Measurements from ENCODE around the gene CHIC1.
"Not testable (repeated sequence)": the region's sequence is repeated elsewhere in the genome, so short reads cannot be mapped to it uniquely, and the experiment has no call there.

Gene CHIC1

GRCh38 chrX:73562984-73563737 is at the start of gene CHIC1:
TSS of gene CHIC1 (plus strand) at chrX:73563197. CDS start at chrX:73563285, 88 bp downstream.
- DNase-seq (ENCODE audit: low spot score) = peak; percentile 81

DNA sequence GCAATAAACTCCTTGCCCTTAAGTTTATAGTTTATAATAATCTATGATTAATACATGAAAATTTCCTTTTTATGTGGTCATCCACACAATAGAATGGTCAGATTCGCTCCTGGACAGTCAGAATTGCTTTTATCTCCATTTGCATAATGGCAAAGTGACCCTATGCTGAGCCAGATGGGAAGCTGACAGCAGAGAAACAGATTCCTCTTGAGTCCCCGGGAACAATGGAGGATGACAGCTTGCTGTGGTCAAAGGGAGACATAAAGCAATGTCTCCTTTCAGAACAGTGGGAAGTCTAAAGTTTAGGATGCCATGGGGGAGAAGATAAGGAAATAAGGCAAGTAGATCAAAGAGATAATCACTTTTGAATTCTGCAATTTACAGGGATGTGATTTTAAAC is 40.2 kb upstream of the CHIC1 start:
- DNase-seq (ENCODE audit: low spot score) = not testable (repeated sequence)

DNA sequence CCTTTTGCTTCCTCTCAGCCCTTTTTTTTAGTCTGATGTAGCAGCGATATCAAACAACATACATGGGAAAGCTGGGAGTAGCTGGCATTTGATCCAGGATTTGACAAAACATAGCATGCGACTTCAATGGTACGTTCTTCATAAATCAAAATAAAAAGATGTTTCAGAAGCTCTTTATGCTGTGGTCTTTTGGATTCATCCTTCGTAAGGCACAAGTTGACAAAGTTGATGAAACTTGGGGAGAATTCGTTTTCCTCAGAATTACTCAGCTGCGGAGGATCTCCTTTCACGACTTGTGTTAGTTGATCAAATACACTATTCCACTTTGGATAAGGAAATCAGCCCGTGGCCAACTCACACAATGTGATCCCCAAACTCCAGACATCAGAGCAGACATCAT is 38.1 kb upstream of the CHIC1 start:
- no peak for DNase-seq (ENCODE audit: low spot score)

DNA sequence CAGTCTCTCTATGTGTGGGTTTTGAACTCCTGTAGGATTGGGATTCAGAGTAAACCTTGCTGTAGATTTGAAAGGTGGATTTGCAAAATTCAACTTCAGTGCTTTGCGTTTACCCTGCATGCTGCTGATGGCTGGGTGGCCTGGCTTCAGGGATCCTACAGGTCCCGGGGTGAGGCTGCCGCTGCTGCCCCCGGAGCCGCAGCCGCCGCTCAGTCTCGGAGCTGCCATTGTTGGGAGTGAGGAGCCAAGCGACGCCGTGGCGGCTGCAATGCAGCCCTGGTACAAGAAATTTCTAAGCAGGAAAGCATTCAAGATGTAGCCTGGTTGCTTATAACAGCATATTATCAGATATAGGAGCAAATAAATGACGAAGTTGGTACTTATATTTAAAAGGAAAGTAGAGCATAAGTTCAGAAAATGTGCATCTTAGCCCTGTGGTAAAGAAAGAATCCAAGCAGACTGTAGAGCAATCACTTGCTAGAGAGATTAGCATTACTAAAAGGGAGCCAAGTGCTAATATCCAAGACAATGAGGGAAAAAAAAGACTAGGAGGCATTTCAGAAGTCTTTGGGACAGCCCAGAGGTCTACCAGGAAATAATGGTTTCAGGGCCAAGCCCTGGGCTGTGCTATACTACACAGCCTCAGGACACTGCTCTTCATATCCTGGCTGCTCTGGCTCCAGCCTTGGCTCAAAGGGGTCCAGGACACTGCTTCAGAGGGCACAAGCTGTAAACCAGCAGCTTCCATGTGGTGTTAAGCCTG is 36.9 kb upstream of the CHIC1 start:
- DNase-seq (ENCODE audit: low spot score) = peak; percentile 38

GRCh38 chrX:73531655-73532054 is 31.3 kb upstream of the CHIC1 start:
- not testable (repeated sequence) for DNase-seq (ENCODE audit: low spot score)

GRCh38 chrX:73556159-73556558 is 6.8 kb upstream of the CHIC1 start:
- no peak for DNase-seq (ENCODE audit: low spot score)

DNA sequence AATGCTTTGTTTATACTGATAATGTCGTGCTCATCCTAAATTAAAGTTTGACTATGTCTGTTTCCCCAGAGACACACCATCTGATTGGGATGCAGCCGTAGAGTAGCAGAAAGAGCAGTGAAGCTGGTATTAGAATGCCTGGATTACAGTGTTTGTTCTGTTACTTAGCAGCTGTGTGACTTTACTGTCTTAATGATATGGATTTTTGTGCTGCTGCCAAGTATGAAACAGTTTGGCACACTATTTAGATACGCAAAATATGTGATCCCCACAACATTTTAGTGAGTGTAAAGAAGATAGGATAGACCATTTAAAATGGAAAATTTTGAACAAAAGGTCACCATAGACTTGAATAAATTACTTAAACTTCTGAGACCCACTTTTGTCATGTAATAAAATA is 1.2 kb upstream of the CHIC1 start:
- DNase-seq (ENCODE audit: low spot score) = no peak

- no peak for DNase-seq (ENCODE audit: low spot score)
Measured at GRCh38 chrX:73562458-73562857, 539 bp upstream of the CHIC1 start.

GRCh38 chrX:73563738-73564068 is 706 bp downstream of the CHIC1 start:
- no peak for DNase-seq (ENCODE audit: low spot score)

DNA sequence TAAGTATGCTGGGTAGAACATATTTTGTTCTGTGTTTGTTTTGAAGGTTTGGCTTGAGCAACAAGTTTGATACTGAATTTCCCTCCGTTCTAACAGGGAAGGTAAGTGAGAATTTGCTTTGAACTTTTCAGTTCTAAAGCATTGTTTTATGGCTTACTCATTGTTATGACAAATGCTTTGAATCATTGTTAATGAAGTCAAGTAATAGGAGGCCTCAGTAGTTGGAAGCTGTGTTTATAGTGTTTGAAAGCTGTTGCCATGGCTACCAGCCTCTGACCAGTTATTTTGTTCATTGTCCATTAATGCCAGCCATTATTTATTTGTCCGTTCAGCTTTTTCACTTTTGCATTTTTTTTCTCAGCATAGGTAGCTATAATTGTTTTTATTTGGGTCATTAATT is 14.4 kb downstream of the CHIC1 start:
- DNase-seq (ENCODE audit: low spot score) = peak; percentile 32

GRCh38 chrX:73581002-73581628 is 18.1 kb downstream of the CHIC1 start:
- no peak for DNase-seq (ENCODE audit: low spot score)

DNA sequence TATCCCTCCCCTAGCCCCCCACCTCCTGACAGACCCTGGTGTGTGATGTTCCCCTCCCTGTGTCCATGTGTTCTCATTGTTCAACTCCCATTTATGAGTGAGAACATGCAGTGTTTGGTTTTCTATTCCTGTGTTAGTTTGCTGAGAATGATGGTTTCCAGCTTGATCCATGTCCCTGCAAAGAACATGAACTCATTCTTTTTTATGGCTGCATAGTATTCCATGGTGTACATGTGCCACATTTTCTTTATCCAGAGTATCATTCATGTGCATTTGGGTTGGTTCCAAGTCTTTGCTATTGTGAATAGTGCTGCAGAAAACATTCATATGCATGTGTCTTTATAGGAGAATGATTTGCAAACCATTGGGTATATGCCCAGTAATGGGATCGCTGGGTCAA is 34.8 kb downstream of the CHIC1 start:
- DNase-seq (ENCODE audit: low spot score) = not testable (repeated sequence)

GRCh38 chrX:73615022-73615421 is 52.0 kb downstream of the CHIC1 start:
- no peak for DNase-seq (ENCODE audit: low spot score)

GRCh38 chrX:73641669-73642068 is 78.7 kb downstream of the CHIC1 start:
- not testable (repeated sequence) for DNase-seq (ENCODE audit: low spot score)

- no peak for DNase-seq (ENCODE audit: low spot score)
Measured at GRCh38 chrX:73647212-73647611, 84.2 kb downstream of the CHIC1 start.

GRCh38 chrX:73647632-73648322 is 84.8 kb downstream of the CHIC1 start:
- DNase-seq (ENCODE audit: low spot score) = no peak

- DNase-seq (ENCODE audit: low spot score) = not testable (repeated sequence)
Measured at GRCh38 chrX:73661322-73661721, 98.3 kb downstream of the CHIC1 start.

GRCh38 chrX:73668779-73669178 is 105.8 kb downstream of the CHIC1 start:
- no peak for DNase-seq (ENCODE audit: low spot score)

- DNase-seq (ENCODE audit: low spot score) = no peak
Measured at GRCh38 chrX:73681408-73681807, 118.4 kb downstream of the CHIC1 start.

GRCh38 chrX:73683236-73683859 is 120.4 kb downstream of the CHIC1 start:
- no peak for DNase-seq (ENCODE audit: low spot score)

DNA sequence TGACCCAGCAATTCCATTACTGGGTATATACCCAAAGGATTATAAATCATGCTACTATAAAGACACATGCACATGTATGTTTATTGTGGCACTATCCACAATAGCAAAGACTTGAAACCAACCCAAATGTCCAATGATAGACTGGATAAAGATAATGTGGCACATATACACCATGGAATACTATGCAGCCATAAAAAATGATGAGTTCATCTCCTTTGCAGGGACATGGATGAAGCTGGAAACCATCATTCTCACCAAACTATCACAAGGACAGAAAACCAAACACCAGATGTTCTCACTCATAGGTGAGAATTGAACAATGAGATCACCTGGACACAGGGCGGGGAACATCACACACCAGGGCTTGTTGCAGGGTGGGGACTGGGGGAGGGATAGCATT is 144.0 kb downstream of the CHIC1 start:
- DNase-seq (ENCODE audit: low spot score) = not testable (repeated sequence)

DNA sequence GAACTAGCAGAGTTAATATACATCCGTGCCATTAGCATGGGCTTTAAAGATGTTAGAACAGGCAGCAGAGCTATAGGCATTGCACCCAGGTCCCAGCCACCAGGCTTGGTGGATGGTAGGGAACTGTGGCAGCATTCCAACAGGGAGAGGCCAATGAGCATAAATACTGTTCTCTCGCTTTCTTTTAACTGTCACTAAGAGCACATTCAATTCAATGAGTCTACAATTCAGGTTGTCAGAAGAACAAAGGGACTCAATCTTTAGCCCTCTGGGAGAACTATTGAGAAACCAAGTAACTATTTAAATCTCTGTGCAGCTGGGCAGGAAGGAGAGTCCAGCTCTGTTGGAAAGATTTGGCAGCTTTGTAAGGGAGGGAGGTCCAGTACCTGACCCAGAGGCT is 165.6 kb downstream of the CHIC1 start:
- DNase-seq (ENCODE audit: low spot score) = no peak

Data from iPS-NIHi11 (cell line).